ENCODE data around the gene DUS2.
"Not testable (repeated sequence)": the region's sequence is repeated elsewhere in the genome, so short reads cannot be mapped to it uniquely, and the experiment has no call there.

The DUS2 gene

DNA sequence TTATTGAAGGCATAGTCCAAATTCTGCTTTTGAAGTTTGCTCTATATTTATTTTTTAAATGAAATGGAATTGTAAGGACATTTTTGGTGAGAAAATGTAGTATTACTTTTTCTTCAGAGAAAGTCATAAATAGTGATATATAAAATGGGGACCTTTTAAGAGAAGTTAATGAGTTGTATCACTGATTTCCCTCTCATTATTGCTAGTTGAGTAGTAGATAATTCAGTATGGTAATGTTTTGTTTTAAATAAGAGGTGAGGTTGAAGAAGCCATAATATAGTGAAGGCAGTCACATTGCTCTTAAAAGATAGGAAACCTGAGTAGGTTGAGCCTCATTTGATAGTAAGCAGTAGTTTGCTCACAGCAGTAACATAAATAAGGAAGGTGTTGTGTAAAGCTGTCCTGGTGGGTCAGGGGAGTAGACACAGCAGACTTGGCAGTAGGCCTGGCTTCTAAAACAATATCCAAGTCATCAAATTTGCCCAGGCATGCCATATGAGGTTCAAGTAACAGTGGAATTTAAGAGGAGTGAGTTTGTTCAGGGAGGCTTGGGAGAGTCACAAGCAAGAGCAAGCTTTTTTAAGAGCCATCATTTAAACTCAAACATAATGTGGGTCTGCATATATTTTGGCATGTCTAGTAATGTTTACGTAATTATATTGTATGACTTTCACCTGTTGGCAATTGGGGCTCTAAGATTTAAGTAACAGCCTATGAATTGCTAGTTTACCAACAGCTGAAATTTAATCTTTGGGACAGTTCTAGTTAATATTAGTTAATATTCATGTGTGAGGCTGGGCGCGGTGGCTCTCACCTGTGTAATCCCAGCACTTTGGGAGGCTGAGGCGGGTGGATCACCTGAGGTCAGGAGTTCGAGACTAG is 68.5 kb downstream of the DUS2 start:
- no peak for DNase-seq (ENCODE audit: low read depth in 1 of 2, low spot score in 1 of 2)

DNA sequence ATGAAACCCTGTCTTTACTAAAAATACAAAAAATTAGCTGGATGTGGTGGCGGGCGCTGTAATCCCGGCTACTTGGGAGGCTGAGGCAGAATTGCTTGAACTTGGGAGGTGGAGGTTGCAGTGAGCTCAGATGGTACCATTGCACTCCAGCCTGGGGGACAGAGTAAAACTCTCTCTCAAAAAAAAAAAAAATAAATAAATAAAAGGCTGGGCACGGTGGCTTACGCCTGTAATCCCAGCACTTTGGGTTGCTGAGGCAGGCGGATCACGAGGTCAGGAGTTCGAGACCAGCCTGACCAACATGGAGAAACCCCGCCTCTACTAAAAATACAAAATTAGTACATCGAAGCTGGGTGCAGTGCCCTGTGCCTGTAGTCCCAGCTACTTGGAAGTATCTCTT is 69.2 kb downstream of the DUS2 start:
- not testable (repeated sequence) for DNase-seq (ENCODE audit: low read depth in 1 of 2, low spot score in 1 of 2)

DNA sequence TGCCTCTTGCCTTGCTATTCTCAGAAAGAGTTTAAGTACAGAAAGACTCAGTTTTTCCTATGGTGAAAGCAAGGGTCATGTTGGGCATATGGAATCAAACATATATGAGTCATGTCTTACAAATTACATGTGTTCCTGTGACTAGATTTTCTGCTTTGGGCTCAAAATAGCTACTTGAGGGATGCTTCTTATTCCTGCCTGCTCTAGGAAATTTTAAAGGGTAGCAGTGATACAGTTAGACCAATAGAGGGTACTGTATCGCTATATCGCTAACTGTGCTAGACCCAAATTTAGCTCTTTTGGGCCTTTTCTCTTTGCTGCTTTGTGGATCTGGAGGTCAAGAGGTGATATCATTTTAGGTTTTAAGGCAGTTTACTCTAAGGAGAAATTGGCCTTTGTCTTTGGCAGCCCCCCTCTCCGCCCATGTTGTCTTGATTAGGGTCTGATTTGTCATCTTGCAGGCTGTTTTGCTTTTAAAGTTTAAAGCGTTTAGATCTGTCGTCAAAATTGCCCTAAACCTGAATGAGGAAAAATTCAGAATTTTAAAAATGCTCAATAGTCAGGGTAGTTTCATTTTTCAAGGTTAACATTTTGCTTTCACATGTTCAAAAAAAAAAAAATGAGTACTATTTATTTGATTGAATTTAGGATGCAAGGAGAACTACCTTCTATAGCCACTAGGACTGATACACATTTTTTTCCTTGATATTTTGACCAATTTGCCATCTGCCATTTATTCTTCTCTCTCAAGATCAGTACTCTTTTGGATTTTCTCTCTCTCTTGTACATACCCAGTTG is 70.9 kb downstream of the DUS2 start:
- DNase-seq (ENCODE audit: low read depth in 1 of 2, low spot score in 1 of 2), result no peak

GRCh38 chr16:68094614-68094934 is 71.5 kb downstream of the DUS2 start:
- no peak for DNase-seq (ENCODE audit: low read depth in 1 of 2, low spot score in 1 of 2)

DNA sequence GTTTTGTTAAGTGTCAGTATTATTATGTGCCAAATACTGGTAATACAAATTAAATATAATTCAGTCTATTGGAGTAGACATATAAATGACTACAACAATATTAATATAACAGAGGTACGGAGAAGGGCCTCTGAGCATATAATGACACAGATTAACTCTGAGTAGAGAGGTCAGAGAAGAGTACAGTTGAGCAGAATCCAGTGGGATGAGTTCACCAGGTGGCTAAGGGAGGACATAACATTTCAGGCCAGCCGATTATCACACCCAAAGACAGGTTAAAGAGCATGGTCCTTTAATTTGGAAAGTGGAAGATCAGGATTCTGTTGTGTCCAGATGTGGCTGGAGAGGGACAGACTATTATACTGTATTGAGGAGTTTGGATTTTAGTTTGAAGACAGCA is 73.4 kb downstream of the DUS2 start:
- no peak for DNase-seq (ENCODE audit: low read depth in 1 of 2, low spot score in 1 of 2)

DNA sequence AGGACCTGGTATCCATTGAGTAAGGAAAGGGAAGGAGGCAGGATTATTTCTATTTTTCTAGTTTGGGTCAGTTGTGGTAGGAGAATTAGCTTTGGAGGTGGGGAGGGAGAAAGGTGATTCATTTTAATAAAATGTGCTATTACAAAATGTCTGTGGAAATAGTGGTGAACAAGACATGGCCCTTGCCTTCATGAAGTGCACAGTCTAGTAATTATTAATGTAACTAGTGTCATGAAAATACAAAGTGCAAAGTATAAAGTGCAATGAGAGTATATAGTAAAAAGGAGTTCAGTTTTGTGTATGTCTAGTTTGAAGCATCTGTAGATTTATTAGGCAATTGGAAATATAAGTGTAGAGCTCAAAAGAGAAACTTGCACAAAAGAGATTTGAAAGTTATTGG is 74.0 kb downstream of the DUS2 start:
- no peak for DNase-seq (ENCODE audit: low read depth in 1 of 2, low spot score in 1 of 2)

GRCh38 chr16:68097895-68098294 is 74.8 kb downstream of the DUS2 start:
- no peak for DNase-seq (ENCODE audit: low read depth in 1 of 2, low spot score in 1 of 2)

- DNase-seq (ENCODE audit: low read depth in 1 of 2, low spot score in 1 of 2), result no peak
Observed at GRCh38 chr16:68100488-68100887, 77.4 kb downstream of the DUS2 start.

GRCh38 chr16:68105611-68106010 is 82.5 kb downstream of the DUS2 start:
- no peak for DNase-seq (ENCODE audit: low read depth in 1 of 2, low spot score in 1 of 2)

GRCh38 chr16:68107230-68107928 is 84.3 kb downstream of the DUS2 start:
- DNase-seq (ENCODE audit: low read depth in 1 of 2, low spot score in 1 of 2), result not testable (repeated sequence)

DNA sequence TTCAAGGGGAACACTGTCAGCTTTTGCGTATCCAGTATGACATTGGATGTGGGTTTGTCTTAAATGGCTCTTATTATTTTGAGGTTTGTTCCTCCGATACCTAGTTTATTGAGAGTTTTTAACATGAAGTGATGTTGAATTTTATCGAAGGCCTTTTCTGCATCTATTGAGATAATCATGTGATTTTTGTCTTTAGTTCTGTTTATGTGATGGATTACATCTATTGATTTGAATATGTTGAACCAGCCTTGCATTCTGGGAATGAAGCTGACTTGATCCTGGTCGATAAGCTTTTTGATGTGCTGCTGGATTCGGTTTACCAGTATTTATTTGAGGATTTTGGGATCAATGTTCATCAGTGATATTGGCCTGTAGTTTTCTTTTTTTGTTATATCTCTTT is 86.1 kb downstream of the DUS2 start:
- not testable (repeated sequence) for DNase-seq (ENCODE audit: low read depth in 1 of 2, low spot score in 1 of 2)

DNA sequence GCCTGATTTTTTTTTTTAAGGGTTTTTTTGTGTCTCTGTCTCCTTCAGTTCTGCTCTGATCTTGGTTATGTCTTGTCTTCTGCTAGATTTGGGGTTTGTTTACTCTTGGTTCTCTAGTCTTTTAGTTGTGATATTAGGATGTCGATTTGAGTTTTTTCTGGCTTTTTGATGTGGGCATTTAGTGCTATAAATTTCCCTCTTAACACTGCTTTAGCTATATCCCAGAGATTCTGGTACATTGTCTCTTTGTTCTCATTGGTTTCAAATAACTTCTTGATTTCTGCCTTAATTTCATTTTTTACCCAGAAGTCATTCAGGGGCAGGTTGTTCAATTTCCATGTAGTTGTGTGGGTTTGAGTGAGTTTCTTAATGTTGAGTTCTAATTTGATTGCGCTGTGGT is 87.5 kb downstream of the DUS2 start:
- not testable (repeated sequence) for DNase-seq (ENCODE audit: low read depth in 1 of 2, low spot score in 1 of 2)

DNA sequence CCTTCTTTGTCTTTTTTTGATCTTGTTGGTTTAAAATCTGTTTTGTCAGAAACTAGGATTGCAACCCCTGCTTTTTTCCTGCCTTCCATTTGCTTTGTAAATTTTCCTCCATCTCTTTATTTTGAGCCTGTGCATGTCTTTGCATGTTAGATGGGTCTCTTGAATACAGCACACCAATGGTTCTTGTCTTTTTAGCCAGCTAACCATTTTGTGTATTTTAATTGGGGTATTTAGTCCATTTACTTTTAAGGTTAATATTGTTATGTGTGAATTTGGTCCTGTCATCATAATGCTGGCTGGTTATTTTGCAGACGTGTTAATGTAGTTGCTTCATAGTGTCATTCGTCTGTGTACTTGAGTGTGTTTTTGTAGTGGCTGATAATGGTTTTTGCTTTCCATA is 88.3 kb downstream of the DUS2 start:
- DNase-seq (ENCODE audit: low read depth in 1 of 2, low spot score in 1 of 2), result no peak

GRCh38 chr16:68113059-68113761 is 90.1 kb downstream of the DUS2 start:
- DNase-seq (ENCODE audit: low read depth in 1 of 2, low spot score in 1 of 2), result no peak

DNA sequence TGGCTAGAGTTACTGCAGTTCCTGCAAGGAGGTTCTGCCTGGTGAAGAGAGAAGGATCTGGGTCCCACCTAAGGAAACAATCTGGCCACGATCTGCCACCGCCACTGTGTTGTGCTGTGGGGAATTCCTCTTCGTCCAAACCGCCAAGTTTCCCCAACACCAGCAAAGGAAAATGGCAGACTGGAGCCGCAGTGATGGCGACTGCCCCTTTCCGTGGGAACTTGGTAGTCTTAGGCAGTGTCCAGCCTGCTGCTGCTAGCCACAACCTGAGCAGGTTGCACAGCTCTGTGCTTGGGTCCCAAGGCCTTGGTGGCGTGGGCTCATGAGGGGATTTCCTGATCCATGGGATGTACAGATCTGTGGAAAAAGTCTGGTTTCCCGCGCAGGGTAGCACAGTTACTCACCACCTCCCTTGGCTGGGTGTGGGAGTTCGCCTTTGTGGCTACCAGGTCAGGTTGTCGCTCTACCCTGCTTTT is 90.7 kb downstream of the DUS2 start:
- no peak for DNase-seq (ENCODE audit: low read depth in 1 of 2, low spot score in 1 of 2)

GRCh38 chr16:68114939-68115338 is 91.9 kb downstream of the DUS2 start:
- not testable (repeated sequence) for DNase-seq (ENCODE audit: low read depth in 1 of 2, low spot score in 1 of 2)

DNA sequence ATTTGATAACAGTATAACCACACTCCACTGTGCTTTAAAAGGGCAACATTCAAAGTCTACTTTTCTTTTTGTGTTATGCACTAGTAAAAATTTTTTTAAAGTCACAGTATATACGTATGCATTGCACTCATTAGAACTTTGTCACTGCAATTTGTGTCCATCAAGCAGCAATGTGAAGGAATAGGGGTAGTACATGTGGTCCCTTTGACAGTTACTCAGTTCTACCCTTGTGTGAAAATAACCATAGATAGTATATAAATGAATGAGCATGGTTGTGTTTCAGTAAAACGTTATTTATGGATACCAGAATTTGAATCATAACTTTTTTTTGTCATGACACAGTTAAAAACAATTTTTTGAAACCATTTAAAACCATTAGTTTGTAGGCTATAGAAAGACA is 92.8 kb downstream of the DUS2 start:
- DNase-seq (ENCODE audit: low read depth in 1 of 2, low spot score in 1 of 2), result no peak

GRCh38 chr16:68116256-68116867 is 93.3 kb downstream of the DUS2 start:
- DNase-seq (ENCODE audit: low read depth in 1 of 2, low spot score in 1 of 2), result no peak

DNA sequence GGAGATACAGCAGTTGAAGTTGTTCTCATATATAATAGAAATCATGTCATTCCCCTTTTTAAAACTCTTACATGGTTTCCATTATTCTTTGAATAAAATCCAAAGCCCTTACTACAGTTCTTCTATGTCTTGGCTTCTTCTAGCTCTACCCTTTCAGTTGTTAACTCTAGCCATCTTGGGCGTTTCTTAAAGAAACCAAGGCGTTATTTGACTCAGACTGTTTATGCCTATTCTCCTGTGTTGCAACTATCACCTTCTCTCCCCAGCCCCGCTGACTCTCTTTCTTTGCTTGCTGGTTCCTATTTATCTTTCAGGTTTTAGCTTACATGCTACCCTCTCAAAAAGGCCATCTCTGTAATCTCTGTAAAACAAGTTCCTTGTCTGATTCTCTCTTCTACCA is 94.8 kb downstream of the DUS2 start:
- DNase-seq (ENCODE audit: low read depth in 1 of 2, low spot score in 1 of 2), result no peak

DNA sequence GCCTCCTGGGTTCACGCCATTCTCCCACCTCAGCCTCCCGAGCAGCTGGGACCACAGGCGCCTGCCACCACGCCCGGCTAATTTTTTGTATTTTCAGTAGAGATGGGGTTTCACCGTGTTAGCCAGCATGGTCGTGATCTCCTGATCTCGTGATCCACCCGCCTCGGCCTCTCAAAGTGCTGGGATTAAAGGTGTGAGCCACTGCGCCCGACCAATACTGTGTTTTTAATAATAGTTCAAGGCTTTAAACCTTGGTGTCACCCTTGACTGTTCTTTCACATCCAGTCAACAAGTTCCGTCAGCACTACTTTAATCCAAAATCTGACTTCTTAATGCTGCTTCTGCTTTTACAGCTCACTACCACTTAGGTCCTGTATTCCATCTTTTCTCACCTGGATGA is 95.9 kb downstream of the DUS2 start:
- DNase-seq (ENCODE audit: low read depth in 1 of 2, low spot score in 1 of 2), result not testable (repeated sequence)

GRCh38 chr16:68120496-68120895 is 97.4 kb downstream of the DUS2 start:
- DNase-seq (ENCODE audit: low read depth in 1 of 2, low spot score in 1 of 2), result not testable (repeated sequence)

Measured in activated T-helper 1 cell treated with anti-CD3 and anti-CD28 coated beads, Interleukin-2, amount 50 U/mL, for 16 hours (primary cell).